OCI-LY1 (cell line): ENCODE results near the gene TFEB.

ENCODE experiments used
- CTCF ChIP-seq: fragments of 200-600 bp; sonication (generic), shearing (Covaris generic); IDR thresholded peaks from 2 replicates; pipeline ENCODE4 v1.5.1; 2017; ENCODE audit warnings: mild to moderate bottlenecking, antibody characterized with exemption, low read length, moderate library complexity, mixed read lengths
- EZH2 ChIP-seq: fragments of 200-600 bp; sonication (generic), shearing (Covaris generic); IDR thresholded peaks from 2 replicates; pipeline ENCODE4 v1.8.0; 2017; ENCODE audit warnings: borderline replicate concordance, mixed run types, mild to moderate bottlenecking, antibody characterized with exemption, low read length, moderate library complexity, mixed read lengths

GRCh38 chr6:41672016-41672415 is 63.4 kb downstream of the TFEB start:
- TF ChIP-seq CTCF (no peak), EZH2 (no peak)
